SK-N-SH (cell line): ENCODE measurements around the gene CFAP20DC.

ENCODE experiments used
- GABPA ChIP-seq: IDR thresholded peaks from 2 replicates; pipeline ENCODE4 v1.4.0; 2012; ENCODE audit warnings: low read depth, mild to moderate bottlenecking
- TF ChIP-seq, protein P1 (sequence below): fragments of 150-350 bp; IDR thresholded peaks from 2 replicates; pipeline ENCODE4 v1.6.1; 2017; ENCODE audit warnings: antibody characterized with exemption, low read length, low read depth, borderline replicate concordance

DNA sequence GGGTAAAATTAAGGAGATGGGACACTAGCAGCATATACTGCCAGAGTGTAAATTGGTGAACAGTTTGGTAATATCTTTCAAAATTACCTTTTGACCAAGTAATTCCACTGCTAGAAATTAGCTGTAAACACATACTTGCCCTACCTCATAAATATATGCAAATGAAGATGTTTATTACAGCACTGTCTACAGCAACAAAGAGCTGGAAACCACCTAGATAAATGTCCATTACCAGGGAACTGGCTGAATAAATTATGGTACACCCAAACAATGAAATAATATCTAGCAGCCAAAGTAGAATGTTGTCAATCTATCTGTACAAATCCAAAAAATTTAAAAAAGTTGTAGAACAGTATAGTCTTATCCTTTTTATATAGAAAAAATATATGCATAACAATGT lies 277.4 kb downstream of the CFAP20DC start:
- TF ChIP-seq, protein P1, sequence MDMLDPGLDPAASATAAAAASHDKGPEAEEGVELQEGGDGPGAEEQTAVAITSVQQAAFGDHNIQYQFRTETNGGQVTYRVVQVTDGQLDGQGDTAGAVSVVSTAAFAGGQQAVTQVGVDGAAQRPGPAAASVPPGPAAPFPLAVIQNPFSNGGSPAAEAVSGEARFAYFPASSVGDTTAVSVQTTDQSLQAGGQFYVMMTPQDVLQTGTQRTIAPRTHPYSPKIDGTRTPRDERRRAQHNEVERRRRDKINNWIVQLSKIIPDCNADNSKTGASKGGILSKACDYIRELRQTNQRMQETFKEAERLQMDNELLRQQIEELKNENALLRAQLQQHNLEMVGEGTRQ = no peak
- TF ChIP-seq GABPA = no peak
